ENCODE data around the gene SORBS1. TPM values are rescaled to one million over a fixed set of nuclear protein-coding genes. Genes with fewer than 3 reads are reported as not detected.

Gene SORBS1
- total RNA-seq, 1 donor from 2014 or later: 30.7 TPM

GRCh38 chr10:95573527-95573926, 12.4 kb upstream of the SORBS1 start:
- Mint-ChIP-seq H3K9me3 (ENCODE audit: low read depth) (no peaks in the 10 kb centered on the region), H3K36me3 (ENCODE audit: insufficient read depth) (no peaks in the 10 kb centered on the region), H3K27me3 (peaks cover 23% of the 10 kb centered on the region), H3K27ac (no peak overlapping the region), H3K4me3 (ENCODE audit: low read depth) (no peak overlapping the region), H3K4me1 (ENCODE audit: low read depth) (no peaks in the 10 kb centered on the region)
- TF ChIP-seq, protein P1, sequence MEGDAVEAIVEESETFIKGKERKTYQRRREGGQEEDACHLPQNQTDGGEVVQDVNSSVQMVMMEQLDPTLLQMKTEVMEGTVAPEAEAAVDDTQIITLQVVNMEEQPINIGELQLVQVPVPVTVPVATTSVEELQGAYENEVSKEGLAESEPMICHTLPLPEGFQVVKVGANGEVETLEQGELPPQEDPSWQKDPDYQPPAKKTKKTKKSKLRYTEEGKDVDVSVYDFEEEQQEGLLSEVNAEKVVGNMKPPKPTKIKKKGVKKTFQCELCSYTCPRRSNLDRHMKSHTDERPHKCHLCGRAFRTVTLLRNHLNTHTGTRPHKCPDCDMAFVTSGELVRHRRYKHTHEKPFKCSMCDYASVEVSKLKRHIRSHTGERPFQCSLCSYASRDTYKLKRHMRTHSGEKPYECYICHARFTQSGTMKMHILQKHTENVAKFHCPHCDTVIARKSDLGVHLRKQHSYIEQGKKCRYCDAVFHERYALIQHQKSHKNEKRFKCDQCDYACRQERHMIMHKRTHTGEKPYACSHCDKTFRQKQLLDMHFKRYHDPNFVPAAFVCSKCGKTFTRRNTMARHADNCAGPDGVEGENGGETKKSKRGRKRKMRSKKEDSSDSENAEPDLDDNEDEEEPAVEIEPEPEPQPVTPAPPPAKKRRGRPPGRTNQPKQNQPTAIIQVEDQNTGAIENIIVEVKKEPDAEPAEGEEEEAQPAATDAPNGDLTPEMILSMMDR (IDR thresholded peaks at IDR 0.05; ENCODE audit: unreplicated experiment): no peak
- DNase-seq (ENCODE audit: low spot score, unreplicated experiment): no peak

GRCh38 chr10:95572131-95572820, 11.1 kb upstream of the SORBS1 start:
- peaks cover 1% of the 10 kb centered on the region for H3K4me1 Mint-ChIP-seq (ENCODE audit: low read depth)
- peaks cover 24% of the 10 kb centered on the region for H3K27me3 Mint-ChIP-seq
- TF ChIP-seq, protein P1 (IDR thresholded peaks at IDR 0.05; ENCODE audit: unreplicated experiment): no peak
- H3K4me3 Mint-ChIP-seq (ENCODE audit: low read depth): no peak overlapping the region
- no peaks in the 10 kb centered on the region for H3K36me3 Mint-ChIP-seq (ENCODE audit: insufficient read depth)
- no peaks in the 10 kb centered on the region for H3K9me3 Mint-ChIP-seq (ENCODE audit: low read depth)
- DNase-seq (ENCODE audit: low spot score, unreplicated experiment): no peak
- H3K27ac Mint-ChIP-seq: no peak overlapping the region

GRCh38 chr10:95571390-95571789, 10.2 kb upstream of the SORBS1 start:
- Mint-ChIP-seq H3K27ac (no peak overlapping the region), H3K4me3 (ENCODE audit: low read depth) (no peak overlapping the region), H3K9me3 (ENCODE audit: low read depth) (no peaks in the 10 kb centered on the region), H3K36me3 (ENCODE audit: insufficient read depth) (no peaks in the 10 kb centered on the region), H3K27me3 (peaks cover 24% of the 10 kb centered on the region), H3K4me1 (ENCODE audit: low read depth) (peaks cover 1% of the 10 kb centered on the region)
- DNase-seq (ENCODE audit: low spot score, unreplicated experiment): no peak
- TF ChIP-seq, protein P1 (IDR thresholded peaks at IDR 0.05; ENCODE audit: unreplicated experiment): no peak

GRCh38 chr10:95569368-95569767, 8.2 kb upstream of the SORBS1 start:
- Mint-ChIP-seq H3K9me3 (ENCODE audit: low read depth) (no peaks in the 10 kb centered on the region), H3K27me3 (peaks cover 27% of the 10 kb centered on the region), H3K4me3 (ENCODE audit: low read depth) (no peak overlapping the region), H3K27ac (no peak overlapping the region), H3K4me1 (ENCODE audit: low read depth) (peaks cover 5% of the 10 kb centered on the region), H3K36me3 (ENCODE audit: insufficient read depth) (no peaks in the 10 kb centered on the region)
- TF ChIP-seq, protein P1 (IDR thresholded peaks at IDR 0.05; ENCODE audit: unreplicated experiment): no peak
- no peak for DNase-seq (ENCODE audit: low spot score, unreplicated experiment)

- no peaks in the 10 kb centered on the region for H3K36me3 Mint-ChIP-seq (ENCODE audit: insufficient read depth)
- H3K9me3 Mint-ChIP-seq (ENCODE audit: low read depth): no peaks in the 10 kb centered on the region
- H3K27ac Mint-ChIP-seq: no peak overlapping the region
- no peak for DNase-seq (ENCODE audit: low spot score, unreplicated experiment)
- H3K4me1 Mint-ChIP-seq (ENCODE audit: low read depth): peaks cover 5% of the 10 kb centered on the region
- no peak overlapping the region for H3K4me3 Mint-ChIP-seq (ENCODE audit: low read depth)
- TF ChIP-seq, protein P1 (IDR thresholded peaks at IDR 0.05; ENCODE audit: unreplicated experiment): no peak
- H3K27me3 Mint-ChIP-seq: peaks cover 16% of the 10 kb centered on the region
Measured at GRCh38 chr10:95567903-95568630, 6.9 kb upstream of the SORBS1 start.

Measured in progenitor cell of endocrine pancreas (in vitro differentiated cells).